ENCODE results near the gene PUM2. TPM values are rescaled to one million over a fixed set of nuclear protein-coding genes. Genes with fewer than 3 reads are reported as not detected.

PUM2 gene
- total and polyA plus RNA-seq, 2 donors from 2014 or later: 22.0 to 94.3 TPM

DNA sequence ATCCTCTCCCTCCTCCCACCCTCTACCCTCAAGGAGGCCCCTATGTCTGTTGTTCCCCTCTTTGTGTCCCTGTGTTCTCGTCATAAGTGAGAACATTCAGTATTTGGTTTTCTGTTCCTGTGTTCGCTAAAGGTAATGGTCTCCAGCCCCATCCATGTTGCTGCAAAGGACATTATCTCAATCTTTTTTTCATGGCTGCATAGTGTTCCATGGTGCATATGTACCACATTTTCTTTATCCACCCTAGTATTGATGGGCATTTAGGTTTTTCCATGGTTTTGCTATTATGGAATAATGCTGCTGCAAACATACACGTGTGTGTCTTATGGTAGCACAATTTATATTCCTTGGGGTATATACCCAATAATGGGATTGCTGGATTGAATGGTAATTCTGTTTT lies 33.0 kb downstream of the PUM2 start:
- no peak overlapping the region for H3K27ac ChIP-seq (ENCODE audit: low read depth in 2 of 2, low read length in 2 of 2)
- FAIRE-seq (no peak), DNase-seq (no peak)
- H3K4me1 ChIP-seq (ENCODE audit: control insufficient read depth in 2 of 3, insufficient read depth in 2 of 3, low read depth in 1 of 3, low read length in 3 of 3): no peaks in the 10 kb centered on the region
- TF ChIP-seq CTCF (IDR thresholded peaks at IDR 0.05; ENCODE audit: borderline replicate concordance, extremely low read depth, insufficient read depth): no peak
- no peak overlapping the region for H3K9ac ChIP-seq (ENCODE audit: low read length in 3 of 3)
- H3K9me3 ChIP-seq (ENCODE audit: control insufficient read depth in 2 of 3, insufficient read depth in 1 of 3, low read length in 3 of 3): no peaks in the 10 kb centered on the region
- no peaks in the 10 kb centered on the region for H3K27me3 ChIP-seq (ENCODE audit: control insufficient read depth, insufficient read depth, low read length)
- no peak overlapping the region for H3K4me3 ChIP-seq (ENCODE audit: low read length in 3 of 3)
- H3K36me3 ChIP-seq (ENCODE audit: control insufficient read depth in 2 of 3, insufficient read depth in 3 of 3, low read length in 3 of 3): peaks cover 6 to 27% (median 7%) of the 10 kb centered on the region in 3 donors
- intact Hi-C loops (cut with DNase I): no loop called here

DNA sequence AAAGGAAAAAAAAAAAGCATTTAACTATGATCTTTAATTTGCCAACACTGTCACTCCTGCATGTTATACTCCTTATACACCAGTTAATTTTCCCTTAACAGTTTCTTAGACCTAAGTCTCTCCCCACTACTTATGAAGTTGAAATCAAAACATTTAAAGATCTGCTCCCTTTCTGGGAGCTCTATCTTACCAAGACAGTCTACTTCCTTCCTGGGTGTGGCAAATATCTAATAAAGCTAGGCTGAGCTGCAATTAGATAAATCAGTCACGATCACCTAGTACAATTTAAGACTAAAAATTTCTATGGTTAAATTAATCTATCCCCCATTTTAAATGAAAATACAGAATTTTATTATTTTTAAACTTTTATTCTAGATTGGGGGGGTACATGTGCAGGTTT lies 33.4 kb downstream of the PUM2 start:
- no peak for TF ChIP-seq CTCF (IDR thresholded peaks at IDR 0.05; ENCODE audit: borderline replicate concordance, extremely low read depth, insufficient read depth)
- FAIRE-seq (no peak), DNase-seq (no peak)
- H3K36me3 ChIP-seq (ENCODE audit: control insufficient read depth in 2 of 3, insufficient read depth in 3 of 3, low read length in 3 of 3): peaks cover 3 to 27% (median 6%) of the 10 kb centered on the region in 3 donors
- no peak overlapping the region for H3K4me3 ChIP-seq (ENCODE audit: low read length in 3 of 3)
- intact Hi-C loops (cut with DNase I): no loop called here
- no peaks in the 10 kb centered on the region for H3K9me3 ChIP-seq (ENCODE audit: control insufficient read depth in 2 of 3, insufficient read depth in 1 of 3, low read length in 3 of 3)
- H3K27me3 ChIP-seq (ENCODE audit: control insufficient read depth, insufficient read depth, low read length): no peaks in the 10 kb centered on the region
- H3K4me1 ChIP-seq (ENCODE audit: control insufficient read depth in 2 of 3, insufficient read depth in 2 of 3, low read depth in 1 of 3, low read length in 3 of 3): no peaks in the 10 kb centered on the region
- no peak overlapping the region for H3K27ac ChIP-seq (ENCODE audit: low read depth in 2 of 2, low read length in 2 of 2)
- H3K9ac ChIP-seq (ENCODE audit: low read length in 3 of 3): no peak overlapping the region

DNA sequence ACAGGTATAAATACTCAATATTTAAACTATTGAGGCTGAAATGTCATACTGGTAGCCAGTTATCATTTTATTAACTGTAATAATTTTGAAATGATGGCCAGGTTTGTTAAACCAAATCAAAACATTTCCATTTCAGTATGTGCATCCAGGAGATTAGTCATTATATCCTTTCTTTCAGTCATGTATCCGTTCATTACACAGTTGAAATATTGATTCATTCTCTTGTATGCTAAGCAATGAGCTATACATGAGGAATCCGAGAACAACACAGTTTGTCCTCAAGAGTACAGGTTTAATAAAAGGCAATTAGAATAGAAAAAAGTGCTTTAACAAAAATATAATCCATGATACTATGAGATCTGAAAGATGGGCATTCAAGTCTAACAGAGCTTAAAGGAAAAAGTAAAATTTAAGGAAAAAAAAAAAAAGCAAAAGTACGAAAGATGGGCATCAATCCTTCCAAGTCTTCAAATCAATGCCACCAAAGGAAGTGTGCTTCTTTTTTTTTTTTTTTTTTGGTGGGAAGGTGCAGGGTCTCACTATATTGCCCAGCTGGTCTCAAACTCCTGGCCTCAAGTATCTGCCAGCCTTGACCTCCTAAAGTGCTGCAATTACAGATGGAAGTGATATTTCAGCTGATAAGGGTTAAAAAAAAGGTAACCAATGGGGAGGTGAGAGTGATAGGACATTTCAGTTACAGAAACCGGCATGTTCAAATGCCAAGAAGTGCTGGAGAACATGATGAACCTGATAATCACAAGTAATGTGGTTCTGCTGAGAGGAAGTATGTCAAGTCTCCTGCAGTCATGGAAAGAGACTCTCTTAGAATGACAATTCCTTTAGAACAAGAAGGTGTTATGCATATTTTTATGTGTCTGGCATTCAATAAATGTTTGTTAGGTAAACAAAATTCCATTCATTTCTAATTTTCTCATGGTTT lies 35.8 kb downstream of the PUM2 start:
- Histone ChIP-seq H3K27ac (ENCODE audit: low read depth in 2 of 2, low read length in 2 of 2) (no peak overlapping the region), H3K4me3 (ENCODE audit: low read length in 3 of 3) (no peak overlapping the region), H3K36me3 (ENCODE audit: control insufficient read depth in 2 of 3, insufficient read depth in 3 of 3, low read length in 3 of 3) (peaks cover 3 to 37% (median 9%) of the 10 kb centered on the region in 3 donors), H3K9me3 (ENCODE audit: control insufficient read depth in 2 of 3, insufficient read depth in 1 of 3, low read length in 3 of 3) (no peaks in the 10 kb centered on the region), H3K4me1 (ENCODE audit: control insufficient read depth in 2 of 3, insufficient read depth in 2 of 3, low read depth in 1 of 3, low read length in 3 of 3) (no peaks in the 10 kb centered on the region), H3K9ac (ENCODE audit: low read length in 3 of 3) (no peak overlapping the region), H3K27me3 (ENCODE audit: control insufficient read depth, insufficient read depth, low read length) (no peaks in the 10 kb centered on the region)
- TF ChIP-seq CTCF (IDR thresholded peaks at IDR 0.05; ENCODE audit: borderline replicate concordance, extremely low read depth, insufficient read depth): no peak
- DNase-seq (no peak), FAIRE-seq (no peak)
- intact Hi-C loops (cut with DNase I): no loop called here
